Stimulated activated CD8-positive, alpha-beta memory T cell treated with anti-CD3 and anti-CD28 coated beads, Interleukin-15, amount 100 ng/mL, for 48 hours (primary cell): ENCODE data around the gene SLC37A1.
"Not testable (repeated sequence)": the region's sequence is repeated elsewhere in the genome, so short reads cannot be mapped to it uniquely, and the experiment has no call there.

ENCODE experiments used
- DNase-seq, 2 donors: peaks; one replicate each; pipeline ENCODE4 v3.0.0-alpha.2; 2020; ENCODE audit warnings: low read depth in 2 of 2

Gene SLC37A1

GRCh38 chr21:42513151-42513984 is at the start of gene SLC37A1:
TSS of gene SLC37A1 (plus strand) at chr21:42513852. CDS start at chr21:42518455, 4,603 bp downstream.
- DNase-seq: no peak

GRCh38 chr21:42463861-42464515 is 49.7 kb upstream of the SLC37A1 start:
- no peak for DNase-seq

DNA sequence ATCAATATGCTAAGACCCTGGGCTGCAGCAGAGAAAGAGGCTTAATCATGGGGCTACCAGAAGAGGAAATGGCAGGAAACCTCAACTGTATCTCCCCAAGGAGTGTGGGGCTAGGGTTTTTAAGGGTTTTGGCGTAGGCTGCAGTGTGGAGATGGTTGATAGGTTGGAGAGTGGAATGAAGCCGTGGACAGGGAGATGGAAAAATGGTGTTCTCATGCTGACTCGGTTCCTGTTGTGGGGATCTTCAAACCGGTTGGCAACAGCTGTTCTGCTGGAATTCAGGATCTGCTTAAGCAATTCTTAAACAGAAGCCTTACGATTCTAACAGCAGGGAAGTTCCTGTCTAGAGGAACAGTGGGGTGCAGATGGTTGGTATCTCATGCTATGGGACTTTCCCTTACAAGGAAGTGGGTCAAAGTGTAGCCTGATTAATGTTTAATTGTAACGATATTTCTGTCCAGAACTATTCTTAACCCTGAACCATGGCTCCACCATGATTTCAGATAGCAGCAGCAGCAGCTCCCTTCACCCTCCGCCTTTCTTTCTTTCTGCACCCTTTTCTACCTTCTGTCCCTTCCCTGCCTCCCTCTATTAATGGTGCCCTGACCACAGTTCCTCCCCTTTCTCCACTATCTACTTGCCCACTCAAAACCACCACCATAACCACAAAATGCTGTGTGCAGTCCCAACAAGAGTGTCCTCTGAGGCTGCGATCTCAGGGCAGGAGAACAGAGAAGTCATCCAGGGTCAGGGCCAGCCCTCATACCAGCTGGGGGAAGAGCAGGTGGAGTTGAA is 48.4 kb upstream of the SLC37A1 start:
- DNase-seq: no peak

DNA sequence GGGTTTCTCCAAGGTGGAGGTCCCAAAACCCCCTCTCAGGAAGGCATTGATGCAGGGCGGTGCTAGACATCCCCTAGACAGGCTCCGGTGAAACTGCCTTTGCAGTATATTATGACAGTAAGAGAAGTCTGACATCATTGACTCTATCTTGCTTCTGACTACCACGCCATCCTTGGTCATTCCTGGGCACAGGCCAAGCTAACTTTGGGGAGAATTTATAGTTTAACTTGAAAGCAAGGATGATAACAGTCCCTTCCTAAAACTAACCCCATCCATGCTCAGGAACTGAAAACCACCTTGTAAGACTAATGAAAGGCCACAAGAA is 47.9 kb upstream of the SLC37A1 start:
- no peak for DNase-seq

GRCh38 chr21:42466700-42467099 is 47.0 kb upstream of the SLC37A1 start:
- DNase-seq: no peak

DNA sequence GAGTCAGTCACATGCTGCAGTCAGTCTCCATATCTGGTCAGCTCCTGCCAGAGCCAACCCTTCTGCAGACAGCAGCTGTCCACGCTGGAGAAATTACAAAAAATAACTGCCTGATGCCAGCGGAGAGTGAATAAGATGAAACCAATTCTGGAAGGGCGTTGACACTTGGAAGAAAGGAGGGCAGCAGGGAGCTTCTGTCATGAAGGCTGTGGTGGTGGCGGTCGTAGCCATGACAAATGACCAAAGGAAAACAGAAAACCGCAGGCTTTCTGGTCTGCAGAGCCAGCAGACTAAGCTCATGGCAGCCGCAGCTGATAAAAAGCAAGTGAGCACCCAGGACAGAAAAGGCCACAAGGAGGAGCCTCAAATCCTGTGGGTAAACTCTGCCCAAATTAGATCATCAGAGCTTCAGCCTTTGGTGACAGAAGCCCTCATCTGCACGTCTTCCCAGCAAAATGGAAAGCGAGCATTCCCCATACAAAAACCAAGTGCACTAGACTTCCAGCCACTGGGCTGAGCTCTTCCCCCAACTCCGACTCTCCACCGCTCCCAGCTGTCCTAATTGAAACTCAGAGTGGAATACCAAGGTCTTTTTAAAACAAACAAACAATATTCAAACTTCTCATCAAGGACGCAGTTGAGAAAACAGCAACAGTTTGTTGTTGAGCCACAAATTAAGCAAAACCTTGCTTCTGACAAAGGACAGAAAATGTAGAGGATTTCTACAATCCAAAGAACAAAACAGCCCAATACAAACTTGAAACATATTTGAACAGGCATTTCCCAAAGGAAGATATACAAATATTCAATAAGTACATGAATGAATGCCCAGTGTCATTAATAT is 46.3 kb upstream of the SLC37A1 start:
- DNase-seq: no peak

DNA sequence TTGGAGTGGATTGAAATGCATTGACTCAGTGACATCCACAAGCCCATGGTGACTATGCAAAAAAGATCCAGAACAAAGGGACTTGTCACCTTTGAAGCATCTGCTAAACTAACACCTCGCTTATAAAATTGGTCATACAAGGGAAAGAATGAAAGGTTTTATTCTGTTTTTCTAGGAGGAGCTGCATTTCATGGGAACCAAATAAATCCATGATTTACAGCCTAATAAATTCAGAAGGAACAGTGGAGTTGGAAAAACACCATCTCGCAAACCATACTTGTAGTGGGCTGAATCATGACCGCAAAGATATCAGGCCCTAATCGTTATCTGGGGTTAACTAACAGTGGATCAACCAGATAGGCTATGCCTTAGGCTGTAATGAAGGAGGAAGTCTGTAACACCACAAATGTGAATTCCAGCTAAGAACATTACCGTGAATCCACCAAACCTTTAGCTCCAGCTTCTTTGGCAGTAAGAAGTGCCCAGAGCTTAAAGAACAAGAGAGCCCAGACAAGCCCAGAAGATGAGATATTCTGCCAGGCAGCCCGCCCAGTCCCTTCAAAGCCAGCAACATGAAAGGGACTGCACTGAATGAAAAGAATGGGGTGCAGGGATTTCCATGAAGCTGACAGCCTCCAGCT is 45.0 kb upstream of the SLC37A1 start:
- DNase-seq: no peak

GRCh38 chr21:42469272-42469671 is 44.4 kb upstream of the SLC37A1 start:
- no peak for DNase-seq

DNA sequence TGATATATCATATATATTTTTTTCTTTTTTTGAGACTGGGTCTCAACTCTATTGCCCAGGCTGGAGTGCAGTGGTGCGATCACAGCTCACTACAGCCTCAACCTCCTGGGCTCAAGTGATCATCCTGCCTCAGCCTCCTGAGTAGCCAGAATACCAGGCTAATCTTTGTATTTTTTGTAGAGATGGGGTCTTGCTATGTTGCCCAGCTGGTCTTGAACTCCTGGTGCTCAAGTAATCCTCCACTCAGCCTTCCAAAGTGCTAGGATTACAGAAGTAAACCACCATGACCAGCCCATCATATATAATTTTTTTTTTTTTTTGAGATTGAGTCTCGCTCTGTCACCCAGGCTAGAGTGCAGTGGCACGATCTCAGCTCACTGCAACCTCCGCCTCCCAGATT is 43.9 kb upstream of the SLC37A1 start:
- not testable (repeated sequence) for DNase-seq

- no peak for DNase-seq
These were observed 42.4 kb upstream of the SLC37A1 start for GRCh38 chr21:42471206-42471605.

DNA sequence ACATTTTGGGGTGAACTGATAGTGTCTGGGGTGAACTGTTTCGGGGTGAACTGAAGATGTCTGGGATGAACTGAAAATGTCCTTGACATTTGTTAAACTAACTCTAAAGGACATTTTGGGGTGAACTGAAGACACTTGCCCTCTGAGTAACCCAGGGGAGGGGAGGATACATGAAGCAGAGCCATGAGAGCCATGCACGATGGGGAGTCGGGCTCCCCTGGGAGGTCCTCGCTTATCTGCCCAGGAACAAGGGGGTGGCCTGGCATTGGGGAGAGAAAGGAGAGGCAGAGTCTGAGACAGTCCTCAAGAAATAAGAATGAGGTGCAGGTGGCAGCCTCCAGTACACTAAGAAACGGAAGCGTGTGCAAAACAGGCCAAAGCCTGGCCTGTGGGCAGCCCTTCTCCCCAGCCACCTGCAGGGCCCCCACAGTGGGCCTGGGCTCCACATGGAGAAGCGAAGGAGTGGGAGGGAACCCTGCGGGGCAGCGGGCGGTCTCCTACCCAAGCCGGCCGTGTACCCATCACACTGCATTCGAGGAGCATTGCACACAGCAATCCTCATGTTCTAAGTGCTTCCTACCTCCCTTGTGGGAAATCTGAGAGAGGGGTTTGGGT is 41.8 kb upstream of the SLC37A1 start:
- no peak for DNase-seq

GRCh38 chr21:42472521-42472920 is 41.1 kb upstream of the SLC37A1 start:
- DNase-seq: no peak

- no peak for DNase-seq
These were observed 40.1 kb upstream of the SLC37A1 start for GRCh38 chr21:42473498-42474042.

DNA sequence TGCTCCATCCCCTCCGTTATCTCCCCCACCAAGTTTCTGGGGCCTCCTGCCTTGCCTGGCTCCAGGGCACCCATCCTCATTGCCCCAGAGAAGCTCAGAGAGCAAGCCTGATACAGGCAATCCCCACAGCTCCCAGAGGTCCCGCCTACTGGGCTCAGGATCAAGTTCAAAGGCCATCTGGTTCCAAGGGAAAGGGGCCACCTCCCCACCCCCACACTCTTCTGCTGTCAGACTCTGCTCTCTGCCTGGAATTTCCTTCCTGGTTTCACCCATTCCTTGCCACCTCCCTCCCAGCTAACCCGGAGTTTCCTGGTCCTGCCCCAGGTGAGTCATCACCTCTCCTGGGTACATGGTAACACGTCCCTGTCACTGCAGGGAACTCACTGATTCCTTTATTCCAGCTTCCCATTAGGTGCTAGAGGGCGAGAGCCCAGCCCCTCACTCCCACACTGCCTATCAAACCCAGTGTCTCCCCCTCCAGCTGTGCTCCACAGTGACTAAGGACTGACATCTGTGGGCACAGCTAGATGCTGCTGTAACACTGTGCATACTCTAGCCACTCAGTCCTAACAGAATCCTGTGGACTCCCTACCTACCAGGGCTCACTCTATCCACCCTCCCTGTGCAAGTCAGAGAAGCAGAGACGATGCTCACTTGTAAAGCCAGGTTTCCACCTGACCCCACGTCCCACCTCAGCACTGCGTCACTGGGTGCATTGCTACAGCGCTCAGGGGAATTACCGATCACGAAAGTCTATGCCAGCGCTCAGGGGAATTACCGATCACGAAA is 39.4 kb upstream of the SLC37A1 start:
- no peak for DNase-seq

DNA sequence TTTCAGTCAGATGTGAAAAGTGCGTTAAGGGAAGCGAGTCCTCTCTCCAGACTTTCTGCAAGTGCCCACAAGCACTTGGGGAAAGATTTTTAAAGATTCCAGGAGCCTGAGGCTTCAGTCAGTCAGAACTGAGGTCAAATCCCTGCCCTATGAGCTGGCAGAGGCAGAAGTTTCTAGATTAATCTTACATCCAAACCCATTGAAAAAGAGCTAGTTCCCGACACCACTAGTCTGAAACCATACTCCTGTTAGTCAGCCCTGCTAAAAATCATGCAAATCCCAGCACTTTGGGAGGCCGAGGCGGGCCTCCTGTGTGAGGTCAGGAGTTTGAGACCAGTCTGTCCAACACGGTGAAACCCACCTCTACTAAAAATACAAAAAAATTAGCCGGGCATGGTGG is 38.6 kb upstream of the SLC37A1 start:
- DNase-seq: no peak

DNA sequence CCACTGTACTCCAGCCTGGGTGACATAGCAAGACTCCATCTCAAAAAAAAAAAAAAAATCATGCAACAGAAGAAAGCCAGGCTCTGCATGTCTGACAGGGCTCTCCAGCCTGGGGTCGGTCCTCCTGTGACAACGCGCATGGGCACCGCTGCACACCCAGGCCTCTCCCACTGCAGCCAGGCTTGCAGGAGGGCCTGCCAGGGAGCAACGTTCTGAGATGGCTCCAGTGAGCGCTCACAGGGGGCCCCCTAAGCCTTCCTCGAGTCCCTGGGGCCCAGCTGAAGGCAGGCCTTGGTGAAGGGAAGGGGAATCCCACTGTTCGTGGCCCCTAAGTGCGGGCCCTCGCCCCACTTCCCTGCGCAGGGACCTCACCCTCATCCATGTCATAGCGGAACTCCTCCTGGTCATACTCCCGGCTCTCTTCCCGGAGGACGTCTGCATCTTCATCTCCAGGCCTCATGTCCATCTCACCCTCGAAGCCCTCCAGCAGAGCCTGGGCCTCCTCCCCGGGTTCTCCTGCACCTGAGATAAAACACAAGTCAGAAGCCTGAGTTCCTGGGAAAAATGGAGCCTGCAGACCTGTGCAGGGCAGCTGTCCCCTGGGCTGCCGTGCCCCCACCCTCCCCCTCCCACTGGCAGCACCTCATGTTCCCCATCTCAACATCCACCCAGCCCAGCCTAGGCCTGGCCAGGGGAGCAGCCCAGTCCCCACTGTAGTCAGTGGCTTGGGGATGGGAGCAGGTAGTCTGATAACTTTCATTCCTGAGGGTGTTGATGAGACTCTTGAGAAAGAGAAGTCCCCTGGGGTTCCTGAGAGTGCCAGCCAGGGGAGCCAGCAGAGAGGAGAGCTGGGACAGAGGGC is 37.9 kb upstream of the SLC37A1 start:
- DNase-seq: no peak

- DNase-seq: no peak
These were observed 37.0 kb upstream of the SLC37A1 start for GRCh38 chr21:42476388-42477331.

DNA sequence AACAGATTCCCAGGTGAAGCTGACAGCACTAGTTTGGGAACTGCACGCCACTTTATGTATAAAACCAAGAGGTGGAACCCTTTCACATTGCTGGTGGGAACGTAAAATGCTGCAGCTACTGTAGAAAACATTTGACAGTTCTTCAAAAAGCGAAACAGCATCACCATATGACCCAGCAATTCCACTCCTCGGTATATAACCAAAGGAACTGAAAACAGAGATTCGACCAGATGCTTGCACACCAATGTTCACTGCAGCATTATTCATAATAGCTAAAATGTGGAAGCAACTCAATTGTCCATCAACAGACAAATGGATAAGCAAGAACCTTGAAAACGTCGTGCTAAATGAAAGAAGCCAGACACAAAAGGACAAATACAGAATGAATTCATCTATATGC is 35.1 kb upstream of the SLC37A1 start:
- no peak for DNase-seq
